ENCODE data around the gene RERE.

DNA sequence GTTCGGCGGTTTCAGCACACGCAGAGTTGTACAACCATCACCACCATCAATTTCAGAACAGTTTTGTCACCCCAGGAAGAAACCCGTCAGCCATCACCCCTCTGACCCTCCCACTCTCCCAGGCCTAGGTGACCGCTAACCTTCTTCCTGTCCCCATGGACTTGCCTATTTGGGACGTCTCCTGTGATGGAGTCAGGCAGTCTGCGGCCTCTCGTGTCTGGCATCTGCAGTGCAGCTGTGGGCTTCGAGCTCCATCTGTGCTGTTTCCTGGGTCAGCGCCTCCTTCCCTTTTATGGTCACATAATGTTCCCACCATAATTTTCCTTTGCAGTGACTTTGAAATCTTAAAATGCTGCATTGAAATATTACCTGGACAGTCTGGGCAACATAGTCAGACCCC lies 475.1 kb downstream of the RERE start:
- no peak for TF ChIP-seq EP300 (IDR thresholded peaks at IDR 0.05)
- TF ChIP-seq, protein P1, sequence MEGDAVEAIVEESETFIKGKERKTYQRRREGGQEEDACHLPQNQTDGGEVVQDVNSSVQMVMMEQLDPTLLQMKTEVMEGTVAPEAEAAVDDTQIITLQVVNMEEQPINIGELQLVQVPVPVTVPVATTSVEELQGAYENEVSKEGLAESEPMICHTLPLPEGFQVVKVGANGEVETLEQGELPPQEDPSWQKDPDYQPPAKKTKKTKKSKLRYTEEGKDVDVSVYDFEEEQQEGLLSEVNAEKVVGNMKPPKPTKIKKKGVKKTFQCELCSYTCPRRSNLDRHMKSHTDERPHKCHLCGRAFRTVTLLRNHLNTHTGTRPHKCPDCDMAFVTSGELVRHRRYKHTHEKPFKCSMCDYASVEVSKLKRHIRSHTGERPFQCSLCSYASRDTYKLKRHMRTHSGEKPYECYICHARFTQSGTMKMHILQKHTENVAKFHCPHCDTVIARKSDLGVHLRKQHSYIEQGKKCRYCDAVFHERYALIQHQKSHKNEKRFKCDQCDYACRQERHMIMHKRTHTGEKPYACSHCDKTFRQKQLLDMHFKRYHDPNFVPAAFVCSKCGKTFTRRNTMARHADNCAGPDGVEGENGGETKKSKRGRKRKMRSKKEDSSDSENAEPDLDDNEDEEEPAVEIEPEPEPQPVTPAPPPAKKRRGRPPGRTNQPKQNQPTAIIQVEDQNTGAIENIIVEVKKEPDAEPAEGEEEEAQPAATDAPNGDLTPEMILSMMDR (IDR thresholded peaks at IDR 0.05), result no peak
